Adipocyte (in vitro differentiated cells): ENCODE measurements around the gene ZNF664.
A peak's percentile ranks its signal among the peaks of the same experiment; 100 is the strongest.

Experiments used
- DNase-seq: peaks from one replicate; pipeline ENCODE4 v3.0.0-alpha.2; 2015; ENCODE audit warnings: low read depth
- H3K27me3 ChIP-seq: replicated peaks from 2 replicates; pipeline ENCODE4 v1.7.0; 2013; ENCODE audit warnings: mild to moderate bottlenecking, low read length, moderate library complexity; ENCODE audit not compliant: control insufficient read depth, insufficient read depth
- H3K36me3 ChIP-seq: 2 replicates; pipeline ENCODE4 v1.7.0; 2013; ENCODE audit warnings: low read length, mild to moderate bottlenecking, moderate library complexity; ENCODE audit not compliant: control insufficient read depth, insufficient read depth, severe bottlenecking
- H3K4me1 ChIP-seq: 2 replicates; pipeline ENCODE4 v1.7.0; 2013; ENCODE audit warnings: mild to moderate bottlenecking, low read length, moderate library complexity; ENCODE audit not compliant: control insufficient read depth, insufficient read depth
- H3K4me3 ChIP-seq: 2 replicates; pipeline ENCODE4 v1.7.0; 2013; ENCODE audit warnings: mild to moderate bottlenecking, low read length, moderate library complexity
- H3K9ac ChIP-seq: 2 replicates; pipeline ENCODE4 v1.7.0; 2013; ENCODE audit warnings: mild to moderate bottlenecking, low read length, moderate library complexity
- H3K9me3 ChIP-seq: 2 replicates; pipeline ENCODE4 v1.7.0; 2013; ENCODE audit warnings: mild to moderate bottlenecking, low read length, moderate library complexity; ENCODE audit not compliant: control insufficient read depth

The ZNF664 gene

DNA sequence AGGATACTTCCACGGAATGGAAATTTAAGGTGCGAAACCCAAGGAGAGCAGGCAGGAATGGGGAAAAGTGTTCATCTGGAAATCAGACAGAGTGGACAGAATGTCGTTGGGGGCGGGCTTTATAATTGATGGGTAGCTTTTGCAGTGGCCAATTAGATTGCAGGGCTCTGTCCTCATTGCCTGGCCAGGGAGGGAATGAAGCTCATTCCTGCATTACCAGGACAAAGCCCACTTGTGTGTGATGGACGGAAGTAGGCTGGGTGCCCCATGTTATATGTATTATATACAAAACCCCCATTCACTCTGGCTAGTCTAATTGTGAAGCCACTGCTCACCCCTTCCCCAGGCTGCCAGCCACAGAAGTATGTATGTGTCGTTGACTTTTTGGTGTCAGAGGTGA lies 23.6 kb downstream of the ZNF664 start:
- peaks cover 54% of the 10 kb centered on the region for H3K4me1 ChIP-seq
- no peaks in the 10 kb centered on the region for H3K9me3 ChIP-seq
- H3K36me3 ChIP-seq, result peaks cover 33% of the 10 kb centered on the region
- H3K9ac ChIP-seq, result no peak overlapping the region
- H3K27me3 ChIP-seq, result no peaks in the 10 kb centered on the region
- no peak overlapping the region for H3K4me3 ChIP-seq
- no peak for DNase-seq

- Histone ChIP-seq H3K27me3 (no peaks in the 10 kb centered on the region), H3K9me3 (no peaks in the 10 kb centered on the region), H3K4me1 (peaks cover 53% of the 10 kb centered on the region), H3K36me3 (peaks cover 38% of the 10 kb centered on the region), H3K9ac (no peak overlapping the region), H3K4me3 (no peak overlapping the region)
- no peak for DNase-seq
Observed at GRCh38 chr12:123997033-123997822, 24.2 kb downstream of the ZNF664 start.

DNA sequence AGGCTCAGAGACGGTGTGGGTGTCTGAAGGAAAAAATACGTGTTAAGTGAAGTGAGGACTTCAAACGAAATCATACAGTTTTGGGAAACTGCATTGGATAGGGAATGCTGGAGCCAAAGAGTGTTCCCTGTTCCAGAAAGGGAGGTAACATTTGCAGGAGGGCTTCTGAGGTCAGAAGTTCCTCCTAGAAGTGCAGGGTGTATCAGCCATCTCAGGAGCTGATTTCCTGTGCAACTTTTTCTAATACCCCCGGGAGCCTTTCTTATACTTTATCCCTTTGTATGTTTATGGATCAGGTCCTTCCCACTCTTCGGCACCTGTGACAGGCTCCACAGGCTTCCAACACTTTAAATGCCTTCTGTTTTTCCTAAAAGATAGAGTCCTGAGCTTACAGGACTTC lies 24.9 kb downstream of the ZNF664 start:
- Histone ChIP-seq H3K9me3 (no peaks in the 10 kb centered on the region), H3K4me3 (no peak overlapping the region), H3K36me3 (peaks cover 33% of the 10 kb centered on the region), H3K27me3 (no peaks in the 10 kb centered on the region), H3K4me1 (peaks cover 57% of the 10 kb centered on the region), H3K9ac (no peak overlapping the region)
- no peak for DNase-seq

DNA sequence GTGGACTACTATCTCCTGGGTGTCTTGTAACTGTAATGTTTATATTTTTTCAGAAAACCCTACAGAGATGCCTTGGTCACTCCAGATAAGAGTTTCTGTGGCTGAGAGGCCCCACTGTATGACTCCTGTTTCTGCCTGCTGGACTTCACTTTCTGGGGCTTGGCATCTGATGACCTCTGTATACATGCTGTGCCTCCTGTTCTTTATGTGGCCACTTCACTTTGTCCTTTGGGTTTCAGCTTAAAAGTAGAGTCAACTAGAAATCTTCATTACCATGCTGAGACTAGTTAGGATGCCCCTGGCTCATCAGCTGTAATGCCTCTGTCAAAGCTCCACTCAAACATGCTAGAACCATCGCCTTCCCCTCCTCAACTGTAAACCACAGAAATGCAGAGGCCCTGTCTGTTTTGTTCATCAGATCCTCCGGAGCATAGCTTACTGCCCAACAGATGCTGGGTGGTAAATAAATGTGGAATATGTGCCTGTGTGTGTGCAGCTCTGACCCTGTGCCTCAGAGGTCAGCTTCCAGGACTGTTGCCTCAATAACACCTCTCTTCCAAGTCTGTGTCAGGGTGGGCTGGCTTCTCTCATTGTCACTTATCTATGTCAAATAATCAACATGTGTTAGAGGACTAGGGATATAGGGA lies 25.5 kb downstream of the ZNF664 start:
- H3K4me1 ChIP-seq, result peaks cover 61% of the 10 kb centered on the region
- DNase-seq, result no peak
- H3K4me3 ChIP-seq, result no peak overlapping the region
- no peaks in the 10 kb centered on the region for H3K27me3 ChIP-seq
- peaks cover 27% of the 10 kb centered on the region for H3K36me3 ChIP-seq
- no peaks in the 10 kb centered on the region for H3K9me3 ChIP-seq
- H3K9ac ChIP-seq, result no peak overlapping the region

DNA sequence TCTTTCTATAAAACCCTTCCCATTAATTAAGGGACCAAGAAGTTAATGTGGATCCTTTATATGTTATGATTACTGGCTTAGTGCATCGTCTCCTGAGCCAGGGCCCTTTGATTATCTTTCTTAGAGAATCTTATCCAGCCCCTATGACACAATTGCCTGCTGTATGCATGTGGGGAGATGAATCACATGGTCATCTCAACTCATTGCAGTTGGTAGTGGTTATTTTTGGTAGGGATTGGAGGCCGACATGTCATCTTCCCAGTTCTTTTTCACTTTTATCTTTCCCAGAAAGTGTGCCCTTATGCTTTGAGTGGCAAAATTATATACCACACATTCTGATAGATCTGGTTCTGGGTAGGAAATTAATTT lies 26.0 kb downstream of the ZNF664 start:
- Histone ChIP-seq H3K36me3 (peaks cover 27% of the 10 kb centered on the region), H3K9me3 (no peaks in the 10 kb centered on the region), H3K27me3 (no peaks in the 10 kb centered on the region), H3K9ac (no peak overlapping the region), H3K4me3 (no peak overlapping the region), H3K4me1 (peaks cover 66% of the 10 kb centered on the region)
- DNase-seq, result no peak

DNA sequence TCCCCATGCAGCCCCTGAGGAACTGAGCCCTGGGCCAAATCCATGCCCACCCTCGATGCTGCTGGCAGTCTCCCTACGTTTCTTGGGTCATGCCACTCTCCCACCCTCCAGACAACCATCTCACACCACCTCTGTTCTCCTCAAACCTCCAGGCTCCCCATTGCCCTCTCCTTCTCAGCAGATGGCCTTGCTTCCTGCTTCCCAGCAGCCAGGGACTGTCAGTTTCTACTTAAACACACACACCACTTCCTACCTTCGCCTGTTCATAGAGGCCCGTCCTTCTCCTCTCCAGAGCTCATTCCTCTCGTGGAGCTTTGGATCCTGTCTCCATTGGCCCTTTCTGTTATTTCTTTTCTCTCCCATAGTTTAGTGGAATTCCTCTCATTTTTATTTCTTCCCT lies 27.1 kb downstream of the ZNF664 start:
- Histone ChIP-seq H3K27me3 (no peaks in the 10 kb centered on the region), H3K4me1 (peaks cover 65% of the 10 kb centered on the region), H3K4me3 (no peak overlapping the region), H3K9ac (no peak overlapping the region), H3K36me3 (peaks cover 30% of the 10 kb centered on the region), H3K9me3 (no peaks in the 10 kb centered on the region)
- no peak for DNase-seq

GRCh38 chr12:124001343-124001742 lies 28.3 kb downstream of the ZNF664 start:
- Histone ChIP-seq H3K36me3 (peaks cover 43% of the 10 kb centered on the region), H3K9ac (no peak overlapping the region), H3K4me3 (no peak overlapping the region), H3K9me3 (no peaks in the 10 kb centered on the region), H3K4me1 (peaks cover 53% of the 10 kb centered on the region), H3K27me3 (no peaks in the 10 kb centered on the region)
- DNase-seq, result no peak

DNA sequence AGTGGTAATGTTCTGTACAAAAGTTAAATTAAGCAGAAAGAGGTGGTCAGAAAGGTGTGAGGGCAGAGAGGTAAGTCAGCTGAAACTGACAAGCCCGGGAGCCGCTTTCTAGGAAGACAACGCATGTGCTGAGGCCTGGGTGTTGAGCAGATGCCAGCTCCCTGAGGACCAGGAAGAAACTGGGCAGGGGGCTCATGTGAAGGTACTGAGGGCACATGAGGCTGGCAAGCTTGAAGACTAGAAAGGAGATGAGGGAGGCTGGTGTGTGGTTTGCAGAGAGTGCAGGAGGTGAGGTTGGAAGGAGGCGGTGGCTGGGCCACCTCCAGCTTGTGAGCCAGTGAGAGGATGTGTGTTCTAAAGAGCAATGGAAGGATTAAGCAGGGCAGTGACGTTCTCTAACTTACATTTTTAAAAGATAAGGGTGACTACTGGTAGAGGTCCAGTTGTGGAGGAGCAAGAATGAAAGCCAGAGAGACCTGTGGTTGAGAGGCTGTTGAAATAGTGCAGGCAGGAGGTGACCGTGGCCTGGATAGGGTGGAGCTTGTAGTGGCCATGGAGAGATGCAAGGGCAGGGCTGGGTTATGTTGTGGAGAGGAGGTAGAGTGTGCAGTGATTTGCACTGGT lies 29.1 kb downstream of the ZNF664 start:
- Histone ChIP-seq H3K27me3 (no peaks in the 10 kb centered on the region), H3K9ac (no peak overlapping the region), H3K9me3 (no peaks in the 10 kb centered on the region), H3K36me3 (peaks cover 43% of the 10 kb centered on the region), H3K4me3 (no peak overlapping the region), H3K4me1 (peaks cover 49% of the 10 kb centered on the region)
- DNase-seq, result no peak

GRCh38 chr12:124002654-124003053 lies 29.6 kb downstream of the ZNF664 start:
- Histone ChIP-seq H3K4me3 (no peak overlapping the region), H3K9me3 (no peaks in the 10 kb centered on the region), H3K27me3 (no peaks in the 10 kb centered on the region), H3K4me1 (peaks cover 50% of the 10 kb centered on the region), H3K9ac (no peak overlapping the region), H3K36me3 (peaks cover 47% of the 10 kb centered on the region)
- DNase-seq, result no peak

DNA sequence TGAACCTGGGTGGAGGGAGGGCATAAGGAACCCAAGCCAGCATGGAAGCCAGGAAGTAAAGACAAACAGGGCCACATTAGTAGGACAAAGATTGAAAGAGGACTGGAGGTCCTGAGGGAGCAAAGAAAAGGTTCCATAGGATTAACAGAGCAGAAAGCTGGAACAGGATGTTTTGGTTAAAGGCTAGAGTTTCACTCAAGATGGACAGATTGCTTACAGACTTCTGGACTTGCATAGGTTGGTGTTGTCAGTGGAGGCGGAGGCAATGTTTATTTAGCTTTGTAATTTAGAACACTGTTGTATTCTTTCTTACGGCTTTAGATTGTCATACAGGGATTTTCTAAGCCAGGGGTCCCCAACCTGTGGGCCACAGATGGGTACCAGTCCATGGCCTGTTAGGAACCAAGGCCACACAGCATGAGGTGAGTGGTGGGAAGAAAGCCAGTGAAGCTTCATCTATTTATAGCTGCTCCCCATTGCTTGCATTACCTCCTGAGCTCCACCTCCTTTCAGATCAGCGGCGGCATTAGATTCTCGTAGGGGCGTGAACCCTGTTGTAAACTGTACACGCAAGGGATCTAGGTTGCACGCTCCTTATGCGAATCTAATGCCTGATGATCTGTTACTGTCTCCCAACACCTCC lies 31.3 kb downstream of the ZNF664 start:
- Histone ChIP-seq H3K9ac (no peak overlapping the region), H3K36me3 (peaks cover 38% of the 10 kb centered on the region), H3K4me3 (no peak overlapping the region), H3K9me3 (no peaks in the 10 kb centered on the region), H3K27me3 (no peaks in the 10 kb centered on the region), H3K4me1 (peaks cover 46% of the 10 kb centered on the region)
- DNase-seq, result peak; percentile 68
